HG03045 (cell line): ENCODE results near the gene WDR35.
"Not testable (repeated sequence)": the region's sequence is repeated elsewhere in the genome, so short reads cannot be mapped to it uniquely, and the experiment has no call there.

ENCODE experiments used
- ATAC-seq: cut with Tn5 transposase; IDR thresholded peaks from one replicate; pipeline ENCODE4 v1.9.1; 2021; ENCODE audit warnings: mild to moderate bottlenecking, moderate library complexity; ENCODE audit not compliant: unreplicated experiment

Gene WDR35

GRCh38 chr2:19942199-19942598 lies 47.7 kb downstream of the WDR35 start:
- no peak for ATAC-seq

DNA sequence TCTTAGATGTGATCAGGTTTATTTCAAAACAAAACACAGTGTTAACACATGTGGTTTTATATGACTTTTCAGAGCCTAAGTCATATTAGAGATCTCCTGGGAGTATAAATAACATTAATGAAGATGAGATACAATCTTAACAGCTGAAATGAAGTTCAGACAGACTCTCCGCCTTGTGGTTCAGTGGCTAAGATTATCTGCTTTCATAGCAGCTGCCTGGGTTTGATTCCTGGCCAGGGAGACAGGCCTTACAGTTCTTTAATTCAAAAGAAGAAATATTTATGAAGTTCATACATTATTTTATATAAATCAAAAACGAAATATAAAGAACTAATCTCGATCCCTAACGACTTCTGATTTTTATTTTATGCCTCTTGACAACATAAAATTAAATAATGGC lies 52.9 kb downstream of the WDR35 start:
- ATAC-seq: no peak

DNA sequence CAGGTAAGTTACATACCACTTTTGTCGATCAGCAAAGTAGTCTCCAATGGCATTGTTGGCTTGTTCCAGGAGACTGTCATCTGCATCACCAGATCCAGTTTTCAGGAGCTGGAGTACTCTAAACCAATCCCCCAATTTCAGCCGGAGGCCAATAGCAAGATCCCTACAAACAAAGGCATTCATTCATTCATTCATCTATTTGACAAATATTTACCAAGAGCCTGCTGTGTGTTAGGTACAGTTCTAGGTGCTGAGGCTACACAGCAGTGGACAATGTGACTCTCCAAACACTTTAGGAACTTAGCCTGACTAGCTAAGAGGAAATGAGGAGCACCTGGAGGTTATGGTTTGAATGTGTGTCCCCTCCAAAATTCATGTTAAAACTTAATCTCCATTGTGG lies 53.7 kb downstream of the WDR35 start:
- ATAC-seq: no peak

DNA sequence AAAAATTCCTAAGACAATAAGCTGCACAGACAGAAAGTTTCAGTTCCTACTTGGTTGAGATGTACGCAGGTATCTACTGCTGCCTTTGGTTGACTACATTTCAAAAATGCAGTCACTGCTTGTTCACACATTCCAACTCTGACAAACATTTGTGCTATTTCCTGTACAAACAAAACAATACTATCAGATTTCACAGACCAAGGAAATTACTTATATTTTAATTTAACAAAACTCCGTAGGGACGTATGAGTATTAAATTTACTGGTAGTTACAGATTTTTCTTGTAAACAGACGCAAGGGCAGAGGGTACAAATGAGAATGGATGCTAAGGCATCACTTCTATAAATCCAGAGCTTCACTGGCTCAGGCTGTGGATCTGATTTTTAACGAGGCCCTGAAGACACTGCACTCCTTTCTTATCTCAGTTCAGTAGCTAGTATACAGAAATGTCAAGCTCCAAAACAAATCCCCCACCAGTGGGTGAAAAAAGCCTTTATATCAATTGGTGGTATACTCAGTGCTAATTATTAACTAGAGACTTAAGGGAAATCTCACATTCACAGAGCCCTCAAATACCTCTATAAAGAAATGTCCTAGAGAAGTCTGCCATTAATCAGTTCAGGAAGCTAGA lies 56.4 kb downstream of the WDR35 start:
- ATAC-seq: peak; percentile 77

DNA sequence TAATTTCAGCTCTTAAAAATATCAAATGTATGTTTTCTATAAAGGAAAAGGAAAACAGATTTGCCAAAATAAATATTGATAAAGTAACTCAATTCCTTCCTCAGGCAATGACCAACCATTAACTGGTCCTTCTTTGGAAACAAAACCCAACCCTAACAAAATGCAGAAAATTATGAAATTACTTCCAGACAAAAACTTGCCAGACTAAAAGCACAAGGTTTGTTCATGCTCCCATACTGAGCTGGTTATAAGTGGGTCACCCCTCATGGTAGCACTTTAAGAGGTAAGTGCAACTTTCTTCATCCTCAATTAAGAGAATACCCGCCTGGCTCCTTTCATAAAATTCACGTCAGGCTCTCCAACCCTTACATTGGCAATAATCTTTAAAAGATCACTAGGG lies 57.0 kb downstream of the WDR35 start:
- no peak for ATAC-seq

- ATAC-seq: no peak
Observed at GRCh38 chr2:19929226-19929625, 60.7 kb downstream of the WDR35 start.

GRCh38 chr2:19927816-19928215 lies 62.1 kb downstream of the WDR35 start:
- not testable (repeated sequence) for ATAC-seq

DNA sequence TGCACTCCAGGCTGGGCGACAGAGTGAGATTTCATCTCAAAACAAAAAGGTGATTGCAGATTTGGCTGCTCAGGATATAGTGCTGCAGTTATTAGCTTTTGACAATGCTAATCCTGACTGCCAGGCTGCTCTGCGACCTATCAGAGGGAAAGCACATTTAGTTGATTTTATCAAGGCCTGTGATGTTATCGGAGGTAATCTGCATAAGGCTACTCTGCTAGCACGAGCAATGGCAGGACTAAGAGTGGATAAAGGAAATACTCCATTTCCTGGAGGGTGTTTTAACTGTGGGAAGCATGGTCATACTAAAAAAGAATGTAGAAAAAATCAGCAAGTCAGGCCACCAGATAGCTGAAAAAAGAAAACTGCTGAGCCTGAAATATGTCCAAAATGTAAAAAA lies 65.4 kb downstream of the WDR35 start:
- not testable (repeated sequence) for ATAC-seq

DNA sequence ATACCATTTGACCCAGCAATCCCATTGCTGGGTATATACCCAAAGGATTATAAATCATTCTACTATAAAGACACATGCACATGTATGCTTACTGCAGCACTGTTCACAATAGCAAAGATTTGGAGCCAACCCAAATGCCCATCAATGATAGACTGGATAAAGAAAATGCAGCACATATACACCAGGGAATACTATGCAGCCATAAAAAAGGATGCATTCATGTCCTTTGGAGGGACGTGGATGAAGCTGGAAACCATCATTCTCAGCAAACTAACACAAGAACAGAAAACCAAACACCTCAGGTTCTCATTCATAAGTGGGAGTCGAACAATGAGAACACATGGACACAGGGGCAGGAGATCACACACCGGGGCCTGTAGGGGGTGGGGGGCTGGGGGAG lies 67.7 kb downstream of the WDR35 start:
- ATAC-seq: not testable (repeated sequence)

GRCh38 chr2:19916385-19916950 lies 73.4 kb downstream of the WDR35 start:
- no peak for ATAC-seq

- ATAC-seq: no peak
Observed at GRCh38 chr2:19914266-19914975, 75.5 kb downstream of the WDR35 start.

DNA sequence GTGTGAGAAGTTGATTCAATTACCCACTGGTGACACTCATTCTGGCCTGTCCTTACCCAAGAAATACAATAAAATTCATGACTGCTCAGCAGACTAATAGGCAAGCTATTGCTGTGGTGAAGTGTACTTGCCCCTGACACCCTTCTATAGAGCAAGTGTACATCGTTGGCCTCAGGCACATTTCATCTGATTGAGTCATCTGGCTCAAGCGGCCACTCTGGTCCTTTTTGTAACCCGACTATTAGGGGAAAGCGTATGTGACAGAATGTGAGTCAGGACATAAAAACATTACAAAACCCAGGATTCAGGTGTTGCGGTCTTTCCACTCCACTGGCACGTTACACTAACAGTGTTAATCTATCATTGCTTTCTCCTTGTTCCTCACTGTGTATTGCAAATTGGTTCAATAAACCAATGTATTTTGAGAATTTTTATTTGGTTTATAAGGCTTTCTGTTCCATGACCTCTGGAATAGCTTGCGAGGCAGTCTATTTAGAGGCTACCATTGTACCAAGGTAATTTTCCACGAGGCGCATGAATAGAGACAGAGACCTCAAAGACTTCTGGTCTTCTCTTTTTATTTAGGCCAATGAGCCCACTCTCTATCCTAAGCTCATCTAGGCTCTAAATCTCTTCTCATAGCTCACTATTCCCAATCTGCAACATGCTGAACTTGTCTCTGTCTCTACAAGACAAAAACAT lies 77.9 kb downstream of the WDR35 start:
- ATAC-seq: no peak

DNA sequence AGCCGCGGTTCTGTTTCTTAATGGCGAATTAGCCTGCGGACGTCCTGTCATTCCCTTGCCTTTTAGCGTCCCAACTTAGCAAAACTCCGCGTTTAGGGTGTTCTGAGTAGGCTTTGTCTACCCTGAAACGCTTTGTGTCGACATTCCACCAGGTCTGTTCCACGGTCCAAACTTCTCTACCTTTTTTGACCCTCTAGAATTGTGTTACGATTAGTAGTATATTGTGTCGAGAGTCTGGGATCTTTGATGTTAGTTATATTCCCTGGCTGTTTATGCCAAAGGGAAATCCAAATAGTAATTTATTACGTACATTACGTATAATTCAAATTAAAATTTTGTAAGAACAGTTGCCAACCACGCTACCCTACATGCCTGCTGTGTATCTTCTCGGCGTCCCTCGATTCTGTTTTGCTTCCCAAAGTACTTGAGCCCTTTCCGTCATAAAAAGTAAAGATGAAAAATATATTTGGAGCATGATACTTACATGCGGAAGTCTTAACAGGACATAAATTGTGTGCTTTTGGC lies 87.6 kb downstream of the WDR35 start:
- peak; percentile 4 for ATAC-seq

- ATAC-seq: peak; percentile 85
Observed at GRCh38 chr2:19901442-19902215, 88.3 kb downstream of the WDR35 start, which contains the start of gene TTC32. TSS of gene TTC32 (minus strand) at chr2:19901983. CDS start at chr2:19901854, 129 bp downstream.

DNA sequence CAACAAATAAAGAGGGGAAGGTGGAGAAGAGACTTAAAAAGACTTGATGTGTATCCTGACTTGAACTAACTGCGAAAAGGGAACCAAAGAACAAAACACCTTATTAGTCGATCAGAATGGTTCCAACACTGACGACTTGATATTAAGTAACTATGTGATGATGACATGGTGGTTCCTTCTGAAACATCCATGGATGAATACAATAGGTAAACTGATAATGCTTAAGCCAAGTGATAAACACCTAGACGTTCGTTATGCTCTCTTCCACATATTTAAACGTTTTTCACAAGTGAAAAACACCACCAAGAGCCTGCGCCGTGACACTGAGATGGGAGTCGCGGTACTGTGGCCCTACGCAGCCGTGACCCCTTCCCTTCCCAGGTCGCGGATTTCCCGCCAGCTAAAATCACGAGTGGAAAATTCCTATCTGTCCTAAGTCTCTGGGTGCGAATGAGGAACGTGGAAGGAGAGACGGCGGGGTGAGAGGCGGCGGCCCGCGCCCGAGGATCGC lies 88.9 kb downstream of the WDR35 start:
- peak; percentile 7 for ATAC-seq

DNA sequence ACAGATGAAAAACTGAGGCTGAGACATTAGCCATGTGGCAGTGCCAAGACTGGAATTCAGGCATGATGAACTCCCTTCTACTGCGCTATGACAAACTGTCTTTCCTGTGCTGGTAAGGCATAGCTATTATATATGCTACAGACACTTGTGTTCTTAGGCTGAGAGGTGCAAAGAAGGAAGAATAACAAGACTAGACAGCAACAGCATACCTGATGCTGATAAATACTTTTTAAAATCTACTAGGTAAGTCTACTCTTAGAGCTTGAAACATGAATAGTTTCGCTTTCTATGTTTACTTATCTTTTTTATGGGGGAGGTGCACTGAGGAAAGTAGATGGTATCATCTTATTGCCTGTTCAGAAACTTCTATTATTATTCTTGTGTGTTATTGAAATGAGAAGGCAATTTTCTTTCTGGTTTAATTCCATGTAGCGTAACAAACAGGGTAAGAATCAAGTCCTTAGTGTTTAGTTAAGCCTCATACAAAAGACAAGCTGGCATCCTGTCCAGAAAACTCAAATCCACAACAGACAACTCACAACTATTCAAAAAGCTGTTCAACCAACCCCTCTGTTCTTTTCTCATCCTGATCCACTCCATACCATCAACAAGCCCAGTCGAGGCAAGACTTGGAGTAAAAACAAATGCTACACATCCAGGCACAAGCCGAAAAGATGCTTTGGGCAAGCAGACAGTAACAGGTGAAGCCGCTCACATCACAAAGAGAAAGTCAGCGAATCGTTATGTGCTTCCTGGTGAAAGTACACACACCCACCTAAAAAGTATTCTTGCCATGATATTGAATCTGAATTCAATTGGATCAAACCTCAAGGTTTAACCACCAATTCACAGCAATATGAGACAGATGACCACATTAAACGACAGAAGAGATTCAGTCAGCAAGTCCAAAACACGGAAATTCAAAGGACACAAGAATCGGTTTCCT lies 89.6 kb downstream of the WDR35 start:
- peak; percentile 21 for ATAC-seq

DNA sequence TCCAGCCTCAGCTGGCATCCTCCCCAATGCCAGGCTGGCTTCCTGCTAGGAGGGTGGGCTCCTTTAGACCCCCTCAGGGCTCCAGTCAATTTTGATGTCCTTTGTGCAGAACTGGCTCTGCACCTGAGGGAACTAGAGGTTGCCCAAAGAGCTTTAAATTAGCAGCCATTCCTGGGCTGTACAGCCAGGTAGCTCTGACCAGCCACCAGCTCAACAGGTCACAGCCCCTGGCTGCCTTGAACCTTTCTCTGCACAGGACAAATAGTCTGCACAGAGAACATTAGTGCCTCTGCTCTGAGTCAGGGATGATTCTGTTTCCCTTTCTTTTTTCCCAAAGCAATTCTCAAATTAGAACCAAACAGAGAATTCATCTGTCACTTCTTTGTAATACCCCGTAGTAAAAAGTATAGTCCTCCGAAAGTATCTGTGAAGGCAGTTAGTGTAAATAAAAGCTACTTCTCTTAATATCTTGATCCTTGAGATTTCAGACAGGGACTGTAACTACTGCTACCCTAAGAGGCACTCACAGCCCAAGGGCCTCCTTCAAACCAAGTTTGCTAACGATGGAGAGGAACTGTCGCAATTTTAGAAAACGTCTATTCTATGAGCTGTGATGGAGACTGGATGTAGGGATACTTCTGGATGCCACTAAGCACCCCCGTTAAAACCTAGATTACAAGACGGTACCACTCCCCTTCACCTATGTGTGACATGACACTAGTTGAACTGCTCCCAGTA lies 91.1 kb downstream of the WDR35 start:
- no peak for ATAC-seq

DNA sequence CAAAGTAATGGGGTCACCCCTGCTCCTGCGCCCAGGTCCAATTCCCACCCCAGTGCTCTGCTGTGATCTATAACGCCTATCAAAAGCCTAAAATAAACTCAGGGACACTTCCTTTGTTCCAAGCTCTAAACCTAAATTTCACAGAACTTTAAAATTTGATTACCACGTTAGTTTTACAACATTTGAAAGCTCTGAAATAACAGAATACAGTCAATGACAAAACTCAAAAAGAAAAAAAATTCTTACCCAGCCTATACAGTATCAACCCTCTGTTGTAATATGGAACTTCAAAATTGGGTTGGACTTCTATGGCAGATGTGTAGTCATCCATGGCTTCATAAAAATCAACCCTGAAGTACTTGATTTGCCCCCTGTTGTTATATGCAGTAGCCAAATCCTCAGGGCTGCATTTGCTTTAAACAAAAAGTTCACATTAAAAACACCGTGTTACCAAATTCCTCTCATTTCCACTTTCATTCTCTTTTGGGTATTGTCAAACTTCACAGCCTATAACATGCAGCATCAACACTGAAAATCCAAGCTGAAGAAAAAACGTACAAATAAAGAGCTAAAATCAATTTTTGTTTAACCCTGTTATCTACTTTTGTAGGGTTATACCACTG lies 92.2 kb downstream of the WDR35 start:
- no peak for ATAC-seq
